H1 (cell line): ENCODE results near the gene BRSK2. TPM values are rescaled to one million over a fixed set of nuclear protein-coding genes. Genes with fewer than 3 reads are reported as not detected.

ENCODE experiments used
- CTCF ChIA-PET: fragments of 300-600 bp; sonication (Branson Sonifier 250); formaldehyde crosslinking; loops from one replicate; lab custom pipeline; 2021; ENCODE audit not compliant: partially characterized antibody; lab: Charles Lee
- POLR2A ChIA-PET: fragments of 300-600 bp; sonication (Branson Sonifier 250); formaldehyde crosslinking; loops from one replicate; lab custom pipeline; 2021; ENCODE audit warnings: inconsistent platforms; ENCODE audit not compliant: partially characterized antibody; lab: Charles Lee
- DNase-seq, 2 experiments: peaks; one replicate each; pipeline versions ENCODE4 v3.0.0 to v3.0.0-alpha.2; 2010 to 2022; ENCODE audit warnings: low spot score in 2 of 2, low read depth in 1 of 2, mixed read lengths in 1 of 2
- FAIRE-seq: peaks from 2 replicates; lab custom pipeline; 2011; peaks lifted over from hg19 to GRCh38; lab: Jason Lieb, UNC
- H2AFZ ChIP-seq: 2 replicates; pipeline ENCODE4 v1.8.1; 2012; ENCODE audit warnings: low read length, inconsistent platforms
- H2AK5ac ChIP-seq: 2 replicates; pipeline ENCODE4 v1.6.1; 2013; ENCODE audit warnings: low read depth, low read length
- H2BK120ac ChIP-seq: replicated peaks from 2 replicates; pipeline ENCODE3; 2013; ENCODE audit warnings: low read depth, low read length, inconsistent platforms
- H2BK12ac ChIP-seq: 2 replicates; pipeline ENCODE4 v1.6.1; 2013; ENCODE audit warnings: low read depth, low read length
- H2BK15ac ChIP-seq: 2 replicates; pipeline ENCODE4 v1.6.1; 2013; ENCODE audit warnings: low read length
- H2BK20ac ChIP-seq: 2 replicates; pipeline ENCODE4 v1.6.1; 2013; ENCODE audit warnings: low read length
- H2BK5ac ChIP-seq: 2 replicates; pipeline ENCODE4 v1.6.1; 2013; ENCODE audit warnings: low read depth, low read length
- H3K14ac ChIP-seq: 2 replicates; pipeline ENCODE4 v1.6.1; 2013; ENCODE audit warnings: inconsistent platforms; ENCODE audit not compliant: insufficient read length
- H3K18ac ChIP-seq: 2 replicates; pipeline ENCODE4 v1.6.1; 2013; ENCODE audit warnings: low read length; ENCODE audit errors: extremely low read depth
- H3K23ac ChIP-seq: 2 replicates; pipeline ENCODE4 v1.6.1; 2013; ENCODE audit warnings: inconsistent platforms; ENCODE audit not compliant: insufficient read length
- H3K23me2 ChIP-seq: 2 replicates; pipeline ENCODE4 v1.6.1; 2013; ENCODE audit warnings: low read depth, low read length
- H3K27ac ChIP-seq: 2 replicates; pipeline ENCODE4 v1.6.1; 2011; ENCODE audit warnings: low read depth, low read length, inconsistent platforms
- H3K27me3 ChIP-seq, 4 experiments: replicated peaks in 1 of 4; 1 replicate in 1 of 4; 2 replicates in 3 of 4; pipeline versions ENCODE4 v1.6.1 to v1.8.1; 2011 to 2013; ENCODE audit warnings: low read length in 3 of 4, mild to moderate bottlenecking in 3 of 4, inconsistent platforms in 2 of 4, mixed read lengths in 2 of 4, moderate library complexity in 1 of 4; ENCODE audit not compliant: control insufficient read depth in 3 of 4, insufficient read depth in 3 of 4; ENCODE audit errors: extremely low read depth in 1 of 4
- H3K36me3 ChIP-seq, 4 experiments: 2 replicates each; pipeline versions ENCODE4 v1.6.1 to v1.8.1; 2011 to 2013; ENCODE audit warnings: mild to moderate bottlenecking in 4 of 4, low read length in 3 of 4, moderate library complexity in 2 of 4, control low read depth in 1 of 4, inconsistent platforms in 1 of 4; ENCODE audit not compliant: insufficient read depth in 4 of 4, control insufficient read depth in 2 of 4
- H3K4ac ChIP-seq: replicated peaks from 2 replicates; pipeline ENCODE3; 2013; ENCODE audit warnings: low read length, low read depth, mixed read lengths, inconsistent platforms; ENCODE audit not compliant: insufficient read length
- H3K4me1 ChIP-seq, 4 experiments: replicated peaks in 1 of 4; 1 replicate in 1 of 4; 2 replicates in 3 of 4; pipeline versions ENCODE4 v1.6.1 to v1.8.1; 2011 to 2013; ENCODE audit warnings: low read length in 3 of 4, inconsistent platforms in 2 of 4, mixed read lengths in 1 of 4; ENCODE audit not compliant: insufficient read depth in 4 of 4, control insufficient read depth in 3 of 4
- H3K4me2 ChIP-seq, 2 experiments: 2 replicates each; pipeline versions ENCODE4 v1.6.1 to v1.8.1; 2011 to 2013; ENCODE audit warnings: low read depth in 2 of 2, low read length in 2 of 2, control low read depth in 1 of 2, inconsistent platforms in 1 of 2, mild to moderate bottlenecking in 1 of 2; ENCODE audit not compliant: insufficient read depth in 1 of 2
- H3K4me3 ChIP-seq, 4 experiments: fragments of 200-600, 300-600 bp in 1 of 4; sonication (generic), shearing (Covaris generic), sonication (Bioruptor Twin) in 1 of 4; 2 replicates each; pipeline versions ENCODE4 v1.5.1 to v1.8.1; 2011 to 2016; ENCODE audit warnings: low read length in 4 of 4, low read depth in 3 of 4, control low read depth in 2 of 4, inconsistent platforms in 2 of 4, mild to moderate bottlenecking in 2 of 4, mixed read lengths in 1 of 4, moderate library complexity in 1 of 4; ENCODE audit not compliant: insufficient read depth in 2 of 4; ENCODE audit errors: extremely low read depth in 1 of 4
- H3K56ac ChIP-seq: replicated peaks from 2 replicates; pipeline ENCODE3; 2013; ENCODE audit warnings: low read depth, mild to moderate bottlenecking, mixed read lengths, low read length, inconsistent platforms; ENCODE audit not compliant: insufficient read length
- H3K79me1 ChIP-seq: 2 replicates; pipeline ENCODE4 v1.6.1; 2013; ENCODE audit warnings: low read depth, low read length, control low read depth
- H3K79me2 ChIP-seq, 2 experiments: 2 replicates each; pipeline versions ENCODE4 v1.6.1 to v1.8.1; 2012 to 2013; ENCODE audit warnings: low read length in 2 of 2, mild to moderate bottlenecking in 2 of 2, inconsistent platforms in 1 of 2; ENCODE audit not compliant: insufficient read depth in 2 of 2, control insufficient read depth in 1 of 2
- H3K9ac ChIP-seq, 4 experiments: replicated peaks in 1 of 4; 1 replicate in 1 of 4; 2 replicates in 3 of 4; pipeline versions ENCODE4 v1.6.1 to v1.8.1; 2011 to 2013; ENCODE audit warnings: low read depth in 3 of 4, low read length in 3 of 4, control low read depth in 2 of 4, mild to moderate bottlenecking in 2 of 4, moderate library complexity in 2 of 4, inconsistent platforms in 1 of 4; ENCODE audit errors: extremely low read depth in 1 of 4
- H3K9me3 ChIP-seq, 2 experiments: 2 replicates each; pipeline versions ENCODE4 v1.6.1 to v1.8.1; 2012 to 2013; ENCODE audit warnings: mild to moderate bottlenecking in 2 of 2, moderate library complexity in 2 of 2, control low read depth in 1 of 2, inconsistent platforms in 1 of 2, low read depth in 1 of 2, low read length in 1 of 2, mixed read lengths in 1 of 2; ENCODE audit not compliant: insufficient read depth in 2 of 2
- H4K20me1 ChIP-seq, 2 experiments: replicated peaks in 1 of 2; 2 replicates each; pipeline versions ENCODE3 to v1.8.1; 2011 to 2013; ENCODE audit warnings: inconsistent platforms in 2 of 2, low read length in 2 of 2, mild to moderate bottlenecking in 1 of 2; ENCODE audit not compliant: insufficient read depth in 2 of 2, control insufficient read depth in 1 of 2
- H4K5ac ChIP-seq: 2 replicates; pipeline ENCODE4 v1.6.1; 2013; ENCODE audit warnings: low read length, low read depth, mixed read lengths, inconsistent platforms; ENCODE audit not compliant: insufficient read length
- H4K8ac ChIP-seq: 2 replicates; pipeline ENCODE4 v1.8.0; 2013; ENCODE audit warnings: mild to moderate bottlenecking, moderate library complexity, low read length, inconsistent platforms; ENCODE audit not compliant: insufficient read depth; ENCODE audit errors: extremely low read depth
- H4K91ac ChIP-seq: replicated peaks from 2 replicates; pipeline ENCODE3; 2013; ENCODE audit warnings: low read length, mixed read lengths, inconsistent platforms; ENCODE audit not compliant: insufficient read length
- RAD21 ChIP-seq, 2 experiments: IDR thresholded peaks in 1 of 2; conservative IDR thresholded peaks in 1 of 2; 2 replicates each; pipeline ENCODE4 v1.6.1; 2011; ENCODE audit warnings: low read depth in 2 of 2, low read length in 2 of 2, improper control_type of control experiment in 1 of 2, inconsistent platforms in 1 of 2, mild to moderate bottlenecking in 1 of 2, moderate library complexity in 1 of 2
- RXRA ChIP-seq: IDR thresholded peaks from 2 replicates; pipeline ENCODE4 v1.6.1; 2011; ENCODE audit warnings: low read depth, mild to moderate bottlenecking, low read length, moderate library complexity; ENCODE audit not compliant: insufficient read depth
- whole genome bisulfite sequencing, 2 experiments: shearing (Covaris generic) in 1 of 2; methylation state at CpG; one replicate each; pipeline versions ENCODE4 v1.1.6 to v1.1.7; 2013 to 2015; ENCODE audit warnings: low lambda C conversion rate in 2 of 2, mixed read lengths in 2 of 2, inconsistent platforms in 1 of 2, low coverage in 1 of 2, missing lambda C conversion rate in 1 of 2; ENCODE audit not compliant: insufficient replicate concordance in 2 of 2, insufficient coverage in 1 of 2, insufficient read length in 1 of 2; ENCODE audit errors: extremely low coverage in 1 of 2, missing lambda C conversion rate in 1 of 2; 5-methylcytosine and 5-hydroxymethylcytosine counted together
- polyA plus RNA-seq, 7 experiments: library from polyadenylated mRNA; depleted of rRNA in 3 of 7; stranded (reverse) in 5 of 7; unstranded in 2 of 7; fragments of >200 nt in 5 of 7; fragments of 200-250 nt in 2 of 7; gene quantifications; 1 replicate in 5 of 7; 2 replicates in 1 of 7; 4 replicates in 1 of 7; pipeline versions ENCODE4 v1.2.1 to v1.2.3, GENCODE V29; 2011 to 2013; ENCODE audit warnings: missing spikeins in 2 of 7, mixed read lengths in 2 of 7
- total RNA-seq: library from RNA; stranded (reverse); fragmentation: NEBNext Ultra II Directional; extraction: Animal tissue kit (Norgen Biotek cat#: 25700); gene quantifications from 2 replicates; pipeline ENCODE4 v1.2.1, GENCODE V29; 2021

Gene BRSK2
- total and polyA plus RNA-seq, 2 of the 8 experiments (the other 6 are each of a cell fraction or from before 2014, with no cell fraction given) = 17.3 to 27.1 TPM

DNA sequence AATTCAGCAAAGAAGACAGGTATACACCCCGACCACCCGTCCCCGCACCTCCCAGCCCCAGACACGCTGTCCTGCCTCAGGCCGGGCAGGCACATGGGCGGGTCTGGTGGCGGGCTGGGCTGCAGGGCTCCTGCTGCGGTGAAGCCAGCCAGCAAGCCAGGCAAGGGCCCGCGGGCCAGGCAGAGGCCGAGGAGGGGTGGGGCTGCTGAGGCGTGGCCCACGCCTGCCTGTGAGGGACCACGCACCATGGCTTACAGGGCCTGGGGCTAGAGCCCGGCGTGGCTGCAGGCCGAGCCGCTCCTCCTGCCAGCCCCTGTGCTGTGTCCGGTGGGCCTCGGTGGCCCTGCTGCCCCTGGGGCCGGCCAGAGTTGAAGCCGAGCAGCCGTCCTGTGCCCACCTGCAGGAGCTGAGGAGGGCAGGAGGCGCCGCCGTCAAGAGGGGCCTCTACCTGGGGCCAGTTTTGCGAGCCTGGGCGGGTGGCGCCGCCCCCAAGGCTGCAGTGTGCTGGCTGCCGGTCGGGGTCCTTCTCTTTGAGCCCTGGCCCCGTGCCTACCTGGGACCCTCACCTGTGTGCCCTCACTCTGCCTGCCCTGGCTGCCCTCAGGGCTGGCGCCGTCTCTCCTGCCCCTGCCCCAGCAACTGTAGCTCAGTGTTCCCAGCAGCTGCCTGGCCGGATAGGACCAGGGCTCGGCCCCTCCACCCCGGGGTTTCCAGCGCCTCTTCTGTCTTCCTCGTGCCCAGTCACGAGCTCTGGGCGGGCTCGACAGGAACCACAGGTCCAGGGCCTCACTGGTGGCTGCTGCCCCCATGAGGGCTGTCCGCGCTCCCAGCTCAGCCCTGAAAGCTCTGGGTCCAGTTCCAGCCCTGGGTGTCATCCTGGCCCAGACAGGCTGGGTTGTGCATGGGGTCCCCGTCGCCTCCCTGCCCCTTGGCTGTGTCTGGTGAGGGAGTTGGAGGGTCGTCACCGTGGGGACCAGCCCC, 58.4 kb downstream of the BRSK2 start:
- Histone ChIP-seq H3K27me3 (no peaks in the 10 kb centered on the region), H2BK12ac (no peak overlapping the region), H2BK20ac (no peak overlapping the region), H2AFZ (no peak overlapping the region), H3K79me1 (no peaks in the 10 kb centered on the region), H3K79me2 (no peaks in the 10 kb centered on the region), H4K91ac (no peak overlapping the region), H3K4me2 (no peak overlapping the region), H4K8ac (no peak overlapping the region), H3K23me2 (no peaks in the 10 kb centered on the region), H3K9ac (no peak overlapping the region), H3K9me3 (no peaks in the 10 kb centered on the region), H2AK5ac (no peak overlapping the region), H4K5ac (no peak overlapping the region), H3K4ac (no peak overlapping the region), H3K4me3 (no peak overlapping the region), H3K18ac (no peak overlapping the region; the same call in none of the 2 replicates), H3K56ac (no peak overlapping the region), H3K36me3 (peaks cover 0 to 34% (median 5%) of the 10 kb centered on the region in 4 experiments; a peak in 5 of 8 replicates), H2BK5ac (no peak overlapping the region), H4K20me1 (peaks cover 0 to 11% of the 10 kb centered on the region in 2 experiments), H2BK120ac (no peak overlapping the region), H3K27ac (no peak overlapping the region), H3K4me1 (no peaks in the 10 kb centered on the region), H3K23ac (no peak overlapping the region), H3K14ac (no peak overlapping the region), H2BK15ac (no peak overlapping the region)
- WGBS, 2 experiments = 94% methylated on average over 42 of the region's 49 CpGs; no CpG with 5 or more reads in 1 of the 2 experiments
- FAIRE-seq = no peak
- TF ChIP-seq RXRA (no peak), RAD21 (IDR thresholded peaks at IDR 0.05 in 1 of 2, conservative IDR thresholded peaks at IDR 0.05 in 1 of 2; ENCODE audit: low read depth in 2 of 2, low read length in 2 of 2) (peak in 1 of 2 experiments; percentile 32; a peak in 3 of 4 replicates)
- POLR2A ChIA-PET = no interaction called here
- CTCF ChIA-PET = interaction anchor here (0.9 to 1.3 kb wide), 4 partner anchors 10 to 67 kb away, joined by 3 to 5 read pairs (median 3); no protein-coding TSS in a partner anchor
- DNase-seq = no peak
